Measurements from ENCODE around the gene RAI14.
"Not testable (repeated sequence)": the region's sequence is repeated elsewhere in the genome, so short reads cannot be mapped to it uniquely, and the experiment has no call there.

The RAI14 gene

DNA sequence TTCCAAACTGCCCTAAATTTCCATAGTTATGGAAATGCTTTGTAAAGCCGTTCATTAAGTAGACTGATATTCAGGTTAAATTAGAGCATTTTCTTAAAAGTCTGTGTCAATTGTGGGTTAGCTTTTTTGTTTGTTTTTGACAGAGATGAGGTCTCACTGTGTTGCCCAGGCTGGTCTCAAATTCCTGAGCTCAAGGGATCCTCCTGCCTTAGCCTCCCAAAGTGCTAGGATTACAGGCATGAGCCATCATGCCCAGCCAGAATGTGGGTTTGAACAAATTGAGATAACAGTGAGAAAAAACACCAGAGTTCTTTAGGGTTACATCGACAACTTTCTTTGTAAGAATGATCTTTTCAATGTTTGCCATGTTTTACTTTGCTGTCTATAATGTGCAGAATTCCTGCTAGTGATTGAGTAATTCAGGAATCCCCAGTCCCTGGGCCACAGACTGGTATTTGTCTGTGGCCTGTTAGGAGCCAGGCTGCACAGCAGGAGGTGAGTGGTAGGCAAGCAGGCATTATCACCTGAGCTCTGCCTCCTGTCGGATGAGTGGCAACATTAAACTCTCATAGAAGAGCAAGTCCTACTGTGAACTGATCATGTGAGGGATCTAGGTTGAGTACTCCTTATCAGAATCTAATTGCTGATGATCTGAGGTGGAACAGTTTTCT is 80.5 kb downstream of the RAI14 start:
- DNase-seq: no peak

DNA sequence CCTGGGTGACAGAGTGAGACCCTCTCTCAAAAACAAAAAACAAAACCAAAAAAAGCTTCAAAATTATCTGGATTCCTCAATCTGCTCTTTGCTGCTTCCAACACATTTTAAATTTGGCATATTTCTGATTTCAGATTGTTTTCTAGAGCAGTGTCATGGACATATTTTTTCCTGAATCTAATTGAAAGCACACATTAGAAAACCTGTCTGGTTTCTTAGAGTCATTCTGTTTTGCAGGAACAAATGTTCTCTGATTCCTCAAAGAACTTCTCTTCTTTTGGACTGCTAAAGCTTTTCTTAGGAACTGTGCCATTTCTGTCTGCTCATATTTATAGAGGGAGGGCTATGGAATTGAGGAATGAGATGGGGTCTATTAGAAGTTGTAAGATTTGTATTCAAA is 81.6 kb downstream of the RAI14 start:
- DNase-seq: no peak

DNA sequence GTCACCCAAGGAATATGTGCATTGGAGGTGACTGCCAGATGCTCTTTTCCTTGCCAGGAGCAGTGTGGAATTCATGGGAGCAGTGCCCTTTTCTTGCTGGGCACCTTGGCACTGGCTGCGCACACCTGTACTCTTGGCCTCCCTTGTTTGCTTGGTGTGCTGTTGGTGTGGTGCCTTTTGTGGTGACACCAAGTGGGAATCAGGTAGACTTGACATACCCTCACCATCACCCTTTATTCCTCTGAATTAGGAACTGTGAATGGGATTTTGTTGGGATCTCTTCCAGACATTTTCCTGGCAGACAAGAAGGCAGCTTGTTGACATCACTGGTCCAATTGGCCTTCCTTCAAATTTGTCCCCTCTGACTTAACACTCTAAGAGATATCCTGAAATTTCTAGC is 82.3 kb downstream of the RAI14 start:
- no peak for DNase-seq

DNA sequence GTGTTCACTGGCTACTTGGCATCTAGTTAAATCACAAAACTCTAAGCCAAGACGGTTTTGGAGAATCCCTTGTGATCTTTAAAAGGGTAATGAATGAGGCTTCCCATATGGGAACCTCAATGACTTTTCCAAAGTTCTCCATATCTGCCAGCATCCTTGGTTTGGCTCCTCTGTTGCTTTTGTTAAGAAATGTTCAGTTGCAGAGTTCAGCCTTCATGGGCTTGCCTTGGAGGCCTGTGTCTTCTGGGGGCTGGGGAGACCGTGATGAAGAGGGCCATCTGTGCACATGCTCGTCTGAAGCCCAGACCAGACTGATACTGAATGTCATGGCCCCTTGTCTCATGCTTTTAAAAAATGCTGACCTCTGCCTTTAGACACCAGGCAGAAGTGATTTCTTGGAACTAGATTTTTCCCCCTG is 84.3 kb downstream of the RAI14 start:
- DNase-seq: no peak

DNA sequence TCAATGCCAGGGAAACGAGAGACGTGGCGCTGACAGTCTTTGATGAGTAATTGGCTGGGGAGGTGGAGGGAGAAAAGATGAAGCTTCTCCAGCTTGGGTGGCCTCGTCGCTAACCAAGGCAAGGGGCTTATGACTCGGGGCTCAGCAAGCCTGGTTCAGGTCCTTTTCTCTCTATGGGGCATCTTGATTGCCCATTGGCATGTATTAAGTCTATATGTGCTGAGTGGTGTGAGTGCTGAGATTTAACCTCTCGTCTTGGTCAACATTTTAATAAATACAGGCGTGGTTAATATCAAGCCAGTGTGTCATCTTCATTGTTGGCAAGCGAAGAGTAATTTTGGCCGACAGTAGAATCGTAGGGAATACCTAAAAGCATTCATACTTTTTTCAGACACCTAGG is 85.9 kb downstream of the RAI14 start:
- no peak for DNase-seq

DNA sequence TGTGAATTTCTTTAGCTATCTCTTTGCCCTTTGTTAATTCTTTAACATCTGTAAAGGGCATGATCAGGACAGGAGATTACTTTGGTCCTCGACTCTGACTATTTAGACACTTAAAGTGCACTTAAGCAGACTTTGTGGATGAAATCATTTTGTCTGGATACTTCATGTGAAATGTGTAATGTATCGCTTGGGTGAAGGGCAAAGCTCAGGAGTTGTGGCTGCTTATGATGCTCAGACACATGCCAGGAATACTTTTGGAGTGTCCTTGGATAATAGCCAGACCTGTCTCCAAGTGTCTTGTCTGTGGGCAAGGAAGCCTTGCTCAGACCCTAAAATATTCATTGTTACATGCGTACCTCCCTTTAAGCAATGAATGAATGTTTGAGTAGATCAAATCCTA is 87.8 kb downstream of the RAI14 start:
- no peak for DNase-seq

DNA sequence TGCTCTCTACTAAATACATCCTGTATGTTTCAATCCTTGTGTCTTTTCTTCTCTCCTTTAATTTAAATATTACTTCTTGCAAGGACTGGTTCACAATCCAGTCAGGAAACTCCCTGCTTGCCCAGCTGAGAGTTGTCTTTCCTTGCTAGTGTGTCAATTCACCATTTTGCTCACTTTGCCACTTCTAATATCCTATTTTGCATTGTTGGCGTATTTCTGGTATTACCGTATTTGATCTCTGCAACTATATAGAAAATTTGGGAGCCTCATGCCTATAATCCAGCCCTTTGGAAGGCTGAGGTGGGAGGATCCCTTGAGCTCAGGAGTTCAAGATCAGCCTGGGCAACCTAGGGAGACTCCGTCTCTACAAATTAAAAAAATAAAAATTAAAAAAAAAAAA is 92.3 kb downstream of the RAI14 start:
- DNase-seq: no peak

DNA sequence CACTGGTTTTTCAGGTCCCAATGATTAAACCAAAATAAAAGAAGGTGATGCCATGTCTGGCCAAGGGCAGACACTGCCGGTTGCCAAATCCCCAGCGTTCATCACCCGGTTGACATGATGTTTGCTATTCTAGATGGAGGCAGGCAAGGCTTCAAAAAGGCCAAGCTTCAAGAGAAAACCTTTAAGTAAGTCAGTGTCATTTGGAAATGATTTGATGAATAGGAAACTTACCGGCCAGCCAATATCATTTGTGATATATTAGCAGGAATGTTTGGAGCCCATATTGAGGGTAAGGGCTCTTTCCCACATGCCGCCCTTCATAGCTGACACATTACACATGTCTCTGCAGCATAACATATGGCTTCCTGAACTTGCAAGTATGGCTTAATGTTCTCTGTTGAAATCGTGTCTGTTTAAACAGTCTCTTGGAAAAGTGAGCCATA is 93.3 kb downstream of the RAI14 start:
- DNase-seq: no peak

DNA sequence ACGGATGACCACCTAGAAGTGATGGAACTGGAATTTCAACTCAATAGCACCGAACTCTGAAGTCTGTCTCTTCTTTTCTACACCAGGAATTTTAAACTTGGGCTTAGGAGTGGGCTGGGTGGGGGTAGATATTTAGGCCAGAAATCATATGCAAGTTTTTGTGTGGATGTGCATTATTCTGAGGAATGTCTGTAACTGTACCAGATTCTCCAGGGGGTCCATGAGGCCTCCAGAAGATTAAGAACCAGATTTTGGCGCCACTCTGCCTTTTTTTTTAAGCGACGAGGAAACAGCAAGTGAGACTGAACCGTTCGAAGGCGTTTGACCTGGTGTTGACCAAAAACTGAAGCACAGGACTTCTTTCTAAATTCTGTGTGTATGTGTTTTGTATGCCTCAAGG is 94.1 kb downstream of the RAI14 start:
- DNase-seq: no peak

DNA sequence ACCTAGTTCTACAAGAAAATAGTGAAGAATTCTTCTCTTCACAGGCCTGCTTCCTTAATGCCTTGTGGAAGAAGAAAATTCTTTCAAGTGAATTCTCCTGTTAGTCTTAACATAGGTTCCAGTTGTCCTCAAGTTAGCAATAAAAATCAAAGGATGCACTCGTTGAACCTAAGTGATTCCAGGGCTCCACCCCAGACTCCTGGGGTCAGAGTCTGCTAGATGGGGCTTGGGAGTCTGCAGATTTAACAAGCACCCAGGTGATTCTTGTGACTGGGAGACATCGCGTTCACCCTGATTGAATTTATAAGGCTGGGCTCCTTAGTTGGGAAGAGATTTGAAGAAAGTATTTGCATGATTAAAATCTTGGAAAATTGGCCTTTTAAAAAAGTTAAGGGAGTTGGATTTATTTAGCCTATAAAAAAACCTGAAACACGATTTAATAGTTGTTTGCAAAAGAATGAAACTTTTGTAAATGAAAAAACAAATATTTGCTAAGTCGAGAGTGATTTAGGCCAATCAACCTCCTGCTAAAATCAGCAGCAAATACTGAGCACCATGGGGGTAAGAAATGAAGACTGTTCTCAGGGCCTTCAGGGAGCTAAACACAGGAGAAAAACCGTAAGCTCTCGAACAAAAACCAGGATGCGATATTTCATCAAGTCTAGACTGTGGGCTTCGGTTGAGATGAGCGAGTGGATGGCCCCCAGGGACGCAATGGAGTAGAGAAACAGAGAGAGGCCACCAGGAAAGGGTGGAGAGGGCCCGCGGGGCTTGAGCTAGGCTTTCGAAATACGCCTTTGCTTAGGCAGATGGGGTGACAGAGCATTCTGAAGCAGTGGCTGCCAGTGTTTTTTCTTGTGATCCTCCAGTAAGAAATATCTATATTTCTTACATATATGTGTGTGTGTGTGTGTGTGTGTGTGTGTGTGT is 95.9 kb downstream of the RAI14 start:
- no peak for DNase-seq

DNA sequence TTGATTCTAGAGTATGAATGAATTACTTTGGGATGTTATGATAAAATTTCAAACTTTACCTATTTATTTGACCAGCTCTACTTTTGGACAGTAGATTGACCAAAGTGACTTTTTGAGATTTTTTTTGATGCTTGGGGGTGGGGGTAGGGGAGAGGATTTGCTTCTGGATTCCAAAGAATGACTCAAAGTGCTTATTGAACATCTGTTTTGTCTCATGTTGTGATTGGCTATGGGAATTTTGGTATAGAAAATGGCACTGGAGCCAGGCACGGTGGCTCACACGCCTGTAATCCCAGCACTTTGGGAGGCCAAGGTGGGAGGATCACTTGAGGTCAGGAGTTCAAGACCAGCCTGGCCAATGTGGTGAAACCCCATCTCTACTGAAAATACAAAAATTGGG is 97.1 kb downstream of the RAI14 start:
- not testable (repeated sequence) for DNase-seq

DNA sequence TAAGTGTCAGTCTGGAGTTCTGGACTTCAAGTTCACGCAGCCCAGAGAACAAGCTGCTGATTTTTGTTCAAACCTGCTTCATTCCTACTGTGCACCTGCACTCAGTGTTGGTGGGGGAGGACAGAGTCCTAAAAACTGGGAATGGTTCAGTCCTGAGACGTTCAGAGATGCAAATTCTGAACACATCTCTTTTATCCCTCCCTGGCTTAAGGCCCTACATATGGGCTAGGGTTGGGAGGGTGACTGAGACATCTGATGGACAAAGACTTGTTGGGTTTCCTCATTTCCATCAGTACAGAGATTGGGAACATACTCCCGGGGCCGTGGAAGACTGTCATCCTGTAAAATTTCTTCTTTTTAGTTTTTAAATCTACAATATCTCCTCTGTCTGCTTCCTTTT is 99.8 kb downstream of the RAI14 start:
- DNase-seq: no peak

DNA sequence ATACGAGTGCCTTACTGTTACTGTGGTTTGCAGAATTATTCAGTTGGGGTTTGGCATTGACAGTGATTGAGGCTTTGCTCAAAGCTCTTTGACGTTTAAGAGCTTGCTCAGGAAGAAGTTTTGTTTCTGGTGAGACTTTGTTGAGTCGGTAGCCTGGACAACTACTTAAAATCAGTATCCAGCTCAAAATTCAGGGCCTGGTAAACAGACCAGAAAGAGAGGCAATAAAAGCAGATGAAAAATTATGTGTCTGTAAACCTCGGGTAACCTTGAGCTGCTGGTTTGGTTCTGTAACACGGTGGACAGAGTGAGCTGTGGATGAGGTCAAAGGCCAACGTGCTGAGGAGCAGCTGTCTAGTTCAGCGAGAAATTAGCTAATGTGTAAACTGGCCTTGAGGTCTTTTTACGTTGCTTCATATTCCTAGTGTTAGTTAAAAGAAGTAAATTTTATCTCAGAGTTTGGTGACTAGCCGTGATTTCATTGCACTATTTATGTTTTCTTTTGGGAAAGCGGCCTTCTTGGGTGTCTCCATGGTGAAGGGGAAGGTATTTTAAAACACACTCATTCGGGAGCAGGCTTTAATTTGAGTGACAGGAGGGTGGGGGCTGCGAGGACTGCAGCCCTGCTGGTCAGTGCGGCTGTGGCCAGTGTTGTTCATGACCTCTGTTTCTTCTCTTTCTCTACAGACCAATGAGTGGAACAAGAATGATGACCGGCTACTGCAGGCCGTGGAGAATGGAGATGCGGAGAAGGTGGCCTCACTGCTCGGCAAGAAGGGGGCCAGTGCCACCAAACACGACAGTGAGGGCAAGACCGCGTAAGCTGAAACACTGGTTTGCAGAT is 100.9 kb downstream of the RAI14 start:
- DNase-seq: no peak

DNA sequence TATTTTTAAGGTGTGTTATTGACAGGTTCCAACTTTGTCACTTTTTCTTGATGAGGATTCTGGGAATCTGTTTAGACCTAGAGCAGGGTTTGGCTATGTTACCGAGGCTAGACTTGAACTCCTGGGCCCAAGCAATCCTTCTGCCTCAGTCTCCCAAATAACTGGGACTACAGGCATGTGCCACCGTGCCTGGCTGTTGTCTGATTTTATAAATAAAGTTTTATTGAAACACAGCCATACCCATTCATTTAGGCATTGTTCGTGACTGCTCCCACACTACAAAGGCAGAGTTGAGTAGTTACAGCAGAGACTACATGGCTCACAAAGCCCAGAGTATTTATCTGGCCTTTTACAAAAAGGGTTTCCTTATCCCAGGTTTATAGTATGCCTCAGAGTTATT is 102.4 kb downstream of the RAI14 start:
- no peak for DNase-seq

DNA sequence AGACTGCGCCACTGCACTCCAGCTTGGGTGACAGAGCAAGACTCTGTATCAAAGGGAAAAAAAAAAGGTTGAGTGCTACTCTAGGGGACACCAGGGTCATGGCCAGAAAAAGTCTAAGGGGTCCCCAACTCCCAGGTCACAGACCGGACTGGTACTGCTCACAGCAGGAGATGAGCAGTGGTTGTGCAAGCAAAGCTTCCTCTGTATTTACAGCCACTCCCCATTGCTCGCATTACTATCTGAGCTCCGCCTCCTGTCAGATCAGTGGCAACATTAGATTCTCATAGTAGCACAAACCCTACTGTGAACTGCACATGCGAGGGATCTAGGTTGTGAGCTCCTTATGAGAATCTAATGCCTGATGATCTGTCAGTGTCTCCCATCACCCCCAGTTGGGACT is 103.1 kb downstream of the RAI14 start:
- DNase-seq: not testable (repeated sequence)

DNA sequence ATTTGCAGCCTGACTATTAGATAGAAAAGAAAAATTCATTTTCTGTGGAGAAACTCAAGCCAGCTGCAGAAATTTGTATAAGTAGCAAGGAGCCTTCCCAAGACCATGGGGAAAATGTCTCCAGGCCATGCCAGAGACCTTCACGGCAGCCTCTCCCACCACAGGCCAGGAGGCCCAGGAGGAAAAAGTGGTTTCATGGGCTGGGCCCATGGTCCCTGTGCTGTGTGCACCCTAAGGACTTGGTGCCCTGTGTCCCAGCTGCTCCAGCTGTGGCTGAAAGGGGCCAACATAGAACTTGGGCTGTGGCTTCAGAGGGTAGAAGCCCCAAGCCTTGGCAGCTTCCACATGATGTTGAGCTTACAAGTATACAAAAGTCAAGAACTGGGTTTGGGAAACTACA is 109.5 kb downstream of the RAI14 start:
- DNase-seq: no peak

DNA sequence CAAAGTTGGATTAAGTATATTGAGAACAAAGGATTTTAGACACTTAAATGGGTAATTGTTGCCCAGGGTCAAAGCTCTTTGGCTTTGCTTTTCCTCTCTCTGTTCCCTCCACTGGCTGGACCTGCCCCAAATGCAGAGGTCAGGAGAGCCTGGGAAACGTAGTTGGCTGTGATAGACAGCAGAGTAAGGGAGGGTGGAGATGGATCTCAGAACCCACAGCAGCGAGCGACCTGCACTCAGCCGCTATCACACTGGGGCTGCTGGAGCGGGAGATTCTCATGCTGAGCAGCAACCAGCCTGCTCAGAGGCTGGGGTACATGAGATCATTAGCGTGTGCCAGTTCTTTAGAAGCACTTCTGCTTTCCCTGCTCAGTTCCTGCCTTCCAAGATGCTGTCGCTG is 111.1 kb downstream of the RAI14 start:
- DNase-seq: no peak

DNA sequence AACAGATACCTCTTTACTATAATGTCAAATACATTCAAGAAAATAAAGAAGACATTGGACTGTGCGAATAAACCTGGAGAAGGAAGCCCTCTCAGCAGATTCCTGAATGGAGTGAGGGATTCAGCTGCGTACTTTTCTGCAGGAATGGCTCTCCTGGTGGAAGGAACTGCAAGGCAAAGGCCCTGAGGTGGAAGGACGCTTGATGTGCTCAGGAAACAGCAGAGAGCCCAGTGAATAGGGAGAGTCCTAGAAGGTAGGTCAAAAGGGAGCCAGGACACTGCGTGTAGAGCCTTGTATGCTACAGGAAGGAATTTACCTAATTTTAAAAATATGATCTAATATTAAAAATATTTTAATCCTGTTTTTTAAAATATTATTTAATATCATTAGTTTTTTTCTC is 114.4 kb downstream of the RAI14 start:
- no peak for DNase-seq

DNA sequence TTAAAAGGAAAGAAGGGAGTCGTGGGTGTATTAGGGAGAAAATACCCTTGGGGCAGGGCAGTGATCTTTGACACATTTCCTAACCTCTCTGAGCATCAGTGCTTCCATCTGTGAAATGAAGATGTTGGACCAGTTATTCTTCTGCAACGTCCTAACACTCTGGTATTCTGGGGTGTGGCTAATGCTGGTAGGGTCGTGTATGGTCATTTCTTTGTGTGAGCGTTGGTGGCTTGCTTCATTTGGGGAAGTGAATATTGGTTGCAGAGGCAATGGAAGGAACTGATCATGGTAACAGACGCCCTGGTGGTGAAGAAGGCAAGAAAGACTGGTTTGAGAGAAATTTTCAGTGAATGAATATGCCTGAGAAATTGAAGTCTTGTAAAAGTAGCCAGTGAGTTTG is 114.9 kb downstream of the RAI14 start:
- no peak for DNase-seq

DNA sequence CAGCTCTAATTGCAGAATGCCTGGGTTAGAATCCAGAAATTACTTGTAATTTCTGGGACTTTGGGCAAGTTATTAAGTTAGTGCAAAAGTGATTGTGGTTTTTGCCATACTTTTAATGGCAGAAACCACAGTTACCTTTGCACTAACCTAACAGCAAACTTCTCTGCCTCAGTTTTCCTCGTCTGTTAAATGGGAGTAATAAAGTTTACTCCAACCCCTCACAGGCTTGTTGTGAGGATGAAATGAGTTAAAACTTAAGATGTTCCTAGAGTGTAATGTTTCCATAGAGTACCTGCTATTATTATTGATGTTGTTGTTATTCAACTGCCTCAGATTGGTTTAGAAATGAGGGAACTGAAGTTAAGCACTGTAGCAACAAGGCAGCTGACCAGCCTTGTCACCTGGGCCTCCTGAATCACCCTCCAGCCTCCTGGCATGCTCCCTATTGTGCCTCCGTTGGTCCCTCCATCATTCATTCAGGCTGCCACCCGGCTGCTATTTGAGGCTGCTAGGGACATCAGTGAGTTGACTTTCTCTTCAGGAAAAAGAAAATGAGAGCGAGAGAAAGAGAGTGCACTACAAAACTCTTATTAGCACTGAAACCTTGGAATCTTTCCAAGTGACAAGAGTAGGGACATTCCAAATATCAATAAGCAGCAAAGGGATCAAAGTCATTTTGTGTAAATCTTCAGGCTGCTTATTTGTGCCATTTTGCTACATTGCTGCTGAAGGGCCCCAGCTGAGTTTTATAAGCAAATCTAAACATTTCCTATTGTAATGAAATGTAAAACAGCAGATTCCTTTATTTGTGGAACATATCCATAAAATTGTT is 116.4 kb downstream of the RAI14 start:
- DNase-seq: no peak

DNA sequence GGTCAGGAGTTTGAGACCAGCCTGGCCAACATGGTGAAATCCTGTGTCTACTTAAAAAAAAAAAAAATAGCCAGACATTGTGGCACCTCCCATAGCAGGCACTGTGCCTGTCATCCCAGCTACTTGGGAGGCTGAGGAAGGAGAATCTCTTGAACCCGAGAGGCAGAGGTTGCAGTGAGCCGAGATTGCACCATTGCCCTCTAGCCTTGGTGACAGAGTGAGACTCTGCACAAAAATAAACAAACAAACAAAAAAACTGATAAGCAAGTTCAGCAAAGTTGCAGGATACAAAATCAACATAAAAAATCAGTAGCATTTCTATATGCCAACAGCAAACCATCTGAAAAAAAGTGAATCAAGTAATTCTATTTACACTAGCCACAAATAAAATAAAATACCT is 118.0 kb downstream of the RAI14 start:
- no peak for DNase-seq

DNA sequence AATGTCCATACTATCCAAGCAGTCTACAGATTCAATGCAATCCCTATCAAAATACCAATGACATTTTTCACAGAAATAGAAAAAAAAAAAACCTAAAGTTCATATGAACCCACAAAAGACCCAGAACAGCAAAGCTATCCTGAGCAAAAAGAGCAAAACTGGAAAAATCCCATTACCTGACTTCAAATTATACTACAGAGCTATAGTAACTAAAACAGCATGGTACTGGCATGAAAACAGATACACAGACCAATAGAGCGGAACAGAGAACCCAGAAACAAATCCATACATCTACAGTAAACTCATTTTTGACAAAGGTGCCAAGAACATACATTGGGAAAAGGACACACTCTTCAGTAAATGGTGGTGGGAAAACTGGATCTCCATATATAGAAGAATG is 118.5 kb downstream of the RAI14 start:
- DNase-seq: not testable (repeated sequence)

DNA sequence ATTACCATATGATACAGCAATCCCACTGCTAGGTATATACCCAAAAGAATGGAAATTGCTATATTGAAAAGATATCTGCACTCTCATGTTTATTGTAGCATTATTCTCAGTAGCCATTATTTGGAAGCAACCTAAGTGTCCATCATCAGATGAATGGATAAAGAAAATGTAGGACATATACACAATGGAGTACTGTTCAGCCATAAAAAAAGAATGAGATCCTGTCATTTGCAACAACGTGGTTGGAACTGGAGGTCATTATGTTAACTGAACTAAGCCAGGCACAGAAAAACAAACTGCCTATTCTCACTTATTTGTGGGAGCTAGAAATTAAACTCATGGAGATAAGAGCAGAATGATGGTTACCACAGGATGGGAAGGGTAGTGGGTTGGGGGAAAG is 119.8 kb downstream of the RAI14 start:
- no peak for DNase-seq
